ENCODE results near the gene DPH6.
A peak's percentile ranks its signal among the peaks of the same experiment; 100 is the strongest.

Gene DPH6

GRCh38 chr15:35362195-35362829, 183.7 kb downstream of the DPH6 start:
- no peak overlapping the region for H2BK15ac ChIP-seq (ENCODE audit: low read depth, poor library complexity, severe bottlenecking)
- no peaks in the 10 kb centered on the region for H3K27me3 ChIP-seq (ENCODE audit: control insufficient read depth in 1 of 2, insufficient read depth in 1 of 2, low read length in 2 of 2)
- H2BK5ac ChIP-seq (ENCODE audit: low read depth, low read length, poor library complexity, severe bottlenecking): peak overlapping the region; percentile 35
- no peak overlapping the region for H2BK120ac ChIP-seq (ENCODE audit: low read depth, low read length)
- H2BK12ac ChIP-seq (ENCODE audit: low read length in 2 of 2): no peak overlapping the region
- no peak overlapping the region for H2AK5ac ChIP-seq (ENCODE audit: low read length, severe bottlenecking)
- peak overlapping the region; percentile 31 for H3K27ac ChIP-seq (ENCODE audit: low read length, poor library complexity, severe bottlenecking)
- no peak overlapping the region for H3K18ac ChIP-seq (ENCODE audit: low read depth in 1 of 2, low read length in 2 of 2)
- H3K9me3 ChIP-seq (ENCODE audit: control insufficient read depth, low read length): peaks cover 65% of the 10 kb centered on the region
- no peak overlapping the region for H3K4ac ChIP-seq (ENCODE audit: low read depth in 1 of 2, low read length in 2 of 2)
- DNase-seq: peak; percentile 78
- no peak overlapping the region for H3K14ac ChIP-seq (ENCODE audit: low read length in 2 of 2)
- no peaks in the 10 kb centered on the region for H3K79me1 ChIP-seq (replicated peaks; ENCODE audit: low read length, poor library complexity, severe bottlenecking)
- H3K4me1 ChIP-seq (ENCODE audit: control insufficient read depth, insufficient read depth, low read depth, low read length): no peaks in the 10 kb centered on the region
- no peak overlapping the region for H2AFZ ChIP-seq (ENCODE audit: low read depth, low read length)
- H3K4me3 ChIP-seq (ENCODE audit: insufficient read depth in 1 of 2, low read depth in 1 of 2, low read length in 2 of 2): no peak overlapping the region
- no peak overlapping the region for H3K23ac ChIP-seq (ENCODE audit: low read length in 2 of 2)
- H4K91ac ChIP-seq (ENCODE audit: low read length): no peak overlapping the region
- H3K4me2 ChIP-seq (ENCODE audit: low read length, poor library complexity, severe bottlenecking): no peak overlapping the region
- peaks cover 0 to 4% of the 10 kb centered on the region in 2 experiments for H3K36me3 ChIP-seq (ENCODE audit: control insufficient read depth in 1 of 2, insufficient read depth in 2 of 2, low read depth in 1 of 2, low read length in 2 of 2)
- peak overlapping the region; percentile 30 for H4K8ac ChIP-seq (ENCODE audit: low read length)
- no peak overlapping the region for H3K9ac ChIP-seq (ENCODE audit: low read length)

DNA sequence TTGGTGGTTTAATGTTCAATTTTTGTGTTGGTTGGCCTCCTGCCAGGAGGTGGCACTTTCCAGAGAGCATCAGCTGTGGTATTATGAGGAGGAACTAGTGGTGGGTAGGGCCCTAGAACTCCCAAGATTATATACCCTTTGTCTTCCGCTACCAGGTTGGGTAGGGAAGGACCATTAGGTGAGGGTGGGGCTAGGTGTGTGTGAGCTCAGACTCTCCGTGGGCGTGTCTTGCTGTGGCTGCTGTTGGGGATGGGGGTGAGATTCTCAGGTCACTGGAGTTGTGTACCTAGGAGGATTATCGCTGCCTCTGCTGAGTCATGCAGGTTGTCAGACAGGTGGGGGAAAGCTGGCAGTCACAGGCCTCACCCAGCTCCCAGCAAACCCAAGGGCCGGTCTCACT, 187.1 kb downstream of the DPH6 start:
- Histone ChIP-seq H3K79me1 (replicated peaks; ENCODE audit: low read length, poor library complexity, severe bottlenecking) (no peaks in the 10 kb centered on the region), H3K9ac (ENCODE audit: low read length) (no peak overlapping the region), H3K27me3 (ENCODE audit: control insufficient read depth in 1 of 2, insufficient read depth in 1 of 2, low read length in 2 of 2) (no peaks in the 10 kb centered on the region), H3K4me1 (ENCODE audit: control insufficient read depth, insufficient read depth, low read depth, low read length) (no peaks in the 10 kb centered on the region), H3K4me2 (ENCODE audit: low read length, poor library complexity, severe bottlenecking) (no peak overlapping the region), H2BK12ac (ENCODE audit: low read length in 2 of 2) (peak overlapping the region in 1 of 2 experiments; percentile 63), H3K14ac (ENCODE audit: low read length in 2 of 2) (no peak overlapping the region), H2AK5ac (ENCODE audit: low read length, severe bottlenecking) (no peak overlapping the region), H3K36me3 (ENCODE audit: control insufficient read depth in 1 of 2, insufficient read depth in 2 of 2, low read depth in 1 of 2, low read length in 2 of 2) (no peaks in the 10 kb centered on the region), H3K27ac (ENCODE audit: low read length, poor library complexity, severe bottlenecking) (no peak overlapping the region), H3K9me3 (ENCODE audit: control insufficient read depth, low read length) (peaks cover 48% of the 10 kb centered on the region), H3K4me3 (ENCODE audit: insufficient read depth in 1 of 2, low read depth in 1 of 2, low read length in 2 of 2) (no peak overlapping the region), H3K23ac (ENCODE audit: low read length in 2 of 2) (no peak overlapping the region), H3K4ac (ENCODE audit: low read depth in 1 of 2, low read length in 2 of 2) (no peak overlapping the region), H3K18ac (ENCODE audit: low read depth in 1 of 2, low read length in 2 of 2) (peak overlapping the region in 1 of 2 experiments; percentile 8), H2AFZ (ENCODE audit: low read depth, low read length) (no peak overlapping the region), H2BK120ac (ENCODE audit: low read depth, low read length) (no peak overlapping the region), H2BK15ac (ENCODE audit: low read depth, poor library complexity, severe bottlenecking) (no peak overlapping the region), H4K8ac (ENCODE audit: low read length) (no peak overlapping the region), H4K91ac (ENCODE audit: low read length) (no peak overlapping the region), H2BK5ac (ENCODE audit: low read depth, low read length, poor library complexity, severe bottlenecking) (no peak overlapping the region)
- no peak for DNase-seq
- WGBS: 97% methylated on average over 5 of the region's 5 CpGs

DNA sequence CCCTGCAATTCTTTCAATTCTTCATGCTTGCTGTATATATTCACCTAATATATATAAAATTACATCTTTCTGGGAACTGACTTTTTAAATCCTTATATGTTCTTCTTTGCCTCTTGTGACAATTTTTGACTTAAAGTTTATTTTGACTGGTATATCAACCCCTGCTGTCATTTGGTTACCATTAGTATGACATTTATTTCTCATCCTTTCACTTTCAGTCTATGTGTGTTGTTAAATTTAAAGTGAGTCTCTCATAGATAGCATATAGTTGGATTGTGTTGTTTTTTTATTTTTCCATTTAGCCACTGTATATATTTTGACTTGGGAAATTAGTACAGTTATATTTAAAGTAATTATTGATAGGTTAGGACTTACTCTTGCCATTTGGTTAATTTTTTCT, 194.9 kb downstream of the DPH6 start:
- no peaks in the 10 kb centered on the region for H3K4me1 ChIP-seq (ENCODE audit: control insufficient read depth, insufficient read depth, low read depth, low read length)
- no peak overlapping the region for H3K23ac ChIP-seq (ENCODE audit: low read length in 2 of 2)
- no peak overlapping the region for H3K4ac ChIP-seq (ENCODE audit: low read depth in 1 of 2, low read length in 2 of 2)
- H4K8ac ChIP-seq (ENCODE audit: low read length): no peak overlapping the region
- no peak overlapping the region for H3K18ac ChIP-seq (ENCODE audit: low read depth in 1 of 2, low read length in 2 of 2)
- no peaks in the 10 kb centered on the region for H3K79me1 ChIP-seq (replicated peaks; ENCODE audit: low read length, poor library complexity, severe bottlenecking)
- H2BK15ac ChIP-seq (ENCODE audit: low read depth, poor library complexity, severe bottlenecking): no peak overlapping the region
- H3K27ac ChIP-seq (ENCODE audit: low read length, poor library complexity, severe bottlenecking): no peak overlapping the region
- no peaks in the 10 kb centered on the region for H3K27me3 ChIP-seq (ENCODE audit: control insufficient read depth in 1 of 2, insufficient read depth in 1 of 2, low read length in 2 of 2)
- no peaks in the 10 kb centered on the region for H3K36me3 ChIP-seq (ENCODE audit: control insufficient read depth in 1 of 2, insufficient read depth in 2 of 2, low read depth in 1 of 2, low read length in 2 of 2)
- DNase-seq: no peak
- H2BK120ac ChIP-seq (ENCODE audit: low read depth, low read length): no peak overlapping the region
- no peak overlapping the region for H2AFZ ChIP-seq (ENCODE audit: low read depth, low read length)
- H3K14ac ChIP-seq (ENCODE audit: low read length in 2 of 2): no peak overlapping the region
- peak overlapping the region; percentile 57 for H2BK5ac ChIP-seq (ENCODE audit: low read depth, low read length, poor library complexity, severe bottlenecking)
- no peak overlapping the region for H4K91ac ChIP-seq (ENCODE audit: low read length)
- no peaks in the 10 kb centered on the region for H3K9me3 ChIP-seq (ENCODE audit: control insufficient read depth, low read length)
- no peak overlapping the region for H2AK5ac ChIP-seq (ENCODE audit: low read length, severe bottlenecking)
- H3K4me2 ChIP-seq (ENCODE audit: low read length, poor library complexity, severe bottlenecking): no peak overlapping the region
- no peak overlapping the region for H2BK12ac ChIP-seq (ENCODE audit: low read length in 2 of 2)
- no peak overlapping the region for H3K9ac ChIP-seq (ENCODE audit: low read length)
- no peak overlapping the region for H3K4me3 ChIP-seq (ENCODE audit: insufficient read depth in 1 of 2, low read depth in 1 of 2, low read length in 2 of 2)

GRCh38 chr15:35349916-35350315, 196.0 kb downstream of the DPH6 start:
- Histone ChIP-seq H2BK120ac (ENCODE audit: low read depth, low read length) (no peak overlapping the region), H2BK15ac (ENCODE audit: low read depth, poor library complexity, severe bottlenecking) (no peak overlapping the region), H3K18ac (ENCODE audit: low read depth in 1 of 2, low read length in 2 of 2) (no peak overlapping the region), H3K4me1 (ENCODE audit: control insufficient read depth, insufficient read depth, low read depth, low read length) (no peaks in the 10 kb centered on the region), H3K9ac (ENCODE audit: low read length) (no peak overlapping the region), H3K4me3 (ENCODE audit: insufficient read depth in 1 of 2, low read depth in 1 of 2, low read length in 2 of 2) (no peak overlapping the region), H3K4me2 (ENCODE audit: low read length, poor library complexity, severe bottlenecking) (no peak overlapping the region), H3K23ac (ENCODE audit: low read length in 2 of 2) (no peak overlapping the region), H3K27me3 (ENCODE audit: control insufficient read depth in 1 of 2, insufficient read depth in 1 of 2, low read length in 2 of 2) (no peaks in the 10 kb centered on the region), H2BK12ac (ENCODE audit: low read length in 2 of 2) (no peak overlapping the region), H3K14ac (ENCODE audit: low read length in 2 of 2) (no peak overlapping the region), H3K36me3 (ENCODE audit: control insufficient read depth in 1 of 2, insufficient read depth in 2 of 2, low read depth in 1 of 2, low read length in 2 of 2) (no peaks in the 10 kb centered on the region), H3K9me3 (ENCODE audit: control insufficient read depth, low read length) (no peaks in the 10 kb centered on the region), H4K91ac (ENCODE audit: low read length) (no peak overlapping the region), H3K79me1 (replicated peaks; ENCODE audit: low read length, poor library complexity, severe bottlenecking) (no peaks in the 10 kb centered on the region), H2BK5ac (ENCODE audit: low read depth, low read length, poor library complexity, severe bottlenecking) (no peak overlapping the region), H2AK5ac (ENCODE audit: low read length, severe bottlenecking) (no peak overlapping the region), H4K8ac (ENCODE audit: low read length) (no peak overlapping the region), H3K4ac (ENCODE audit: low read depth in 1 of 2, low read length in 2 of 2) (no peak overlapping the region), H3K27ac (ENCODE audit: low read length, poor library complexity, severe bottlenecking) (no peak overlapping the region), H2AFZ (ENCODE audit: low read depth, low read length) (no peak overlapping the region)
- 87% methylated on average over 3 of the region's 3 CpGs for WGBS
- DNase-seq: no peak
